Stromal cell of bone marrow (primary cell): ENCODE measurements around the gene GLG1.
A peak's percentile ranks its signal among the peaks of the same experiment; 100 is the strongest.
"Not testable (repeated sequence)": the region's sequence is repeated elsewhere in the genome, so short reads cannot be mapped to it uniquely, and the experiment has no call there.

Source experiments
- DNase-seq: peaks from one replicate; pipeline ENCODE4 v3.0.0-alpha.2; 2012; ENCODE audit warnings: low read depth

Gene GLG1

DNA sequence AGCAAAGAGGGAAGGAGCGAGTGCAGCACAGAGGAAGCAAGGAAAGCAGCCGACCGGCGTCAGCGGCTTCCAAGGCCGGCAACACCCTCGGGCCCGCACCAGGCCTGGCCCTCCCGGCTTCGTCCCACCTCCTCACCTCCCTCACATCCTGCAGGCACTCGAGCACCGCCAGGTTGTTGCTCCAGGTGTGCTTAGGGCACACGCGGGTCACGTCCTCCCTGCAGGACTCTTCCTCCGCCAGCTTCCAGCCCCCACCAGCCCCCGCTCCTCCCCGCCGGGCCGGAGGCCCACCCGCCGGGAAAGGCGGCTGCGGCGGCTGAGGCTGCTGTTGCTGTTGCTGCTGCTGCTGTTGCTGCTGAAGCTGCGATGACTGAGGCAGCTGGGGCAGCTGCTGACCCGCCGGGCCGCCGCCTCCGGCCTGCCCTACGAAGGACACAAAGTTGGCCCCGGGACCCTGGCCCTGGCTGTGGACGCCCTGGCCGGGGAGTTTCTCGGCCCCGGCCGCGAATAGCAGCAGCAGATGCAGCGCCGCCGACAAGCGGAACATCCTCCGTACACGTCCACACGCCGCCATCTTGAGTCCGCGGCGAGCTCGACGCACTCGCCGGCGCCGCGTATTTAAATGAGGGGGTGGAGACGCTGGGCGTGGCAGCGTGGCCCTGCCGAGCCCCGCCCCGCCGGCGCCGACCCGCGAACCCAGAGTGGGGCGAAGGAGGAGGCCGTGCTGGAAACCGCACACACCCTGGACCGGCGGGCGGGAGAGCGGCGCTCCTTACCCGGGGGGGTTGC, at the start of gene GLG1:
Gene GLG1 (minus strand): TSS at position 594 of the 789 bp plus-strand sequence. CDS start 20 bp downstream, at position 574.
- DNase-seq: peak; percentile 83

DNA sequence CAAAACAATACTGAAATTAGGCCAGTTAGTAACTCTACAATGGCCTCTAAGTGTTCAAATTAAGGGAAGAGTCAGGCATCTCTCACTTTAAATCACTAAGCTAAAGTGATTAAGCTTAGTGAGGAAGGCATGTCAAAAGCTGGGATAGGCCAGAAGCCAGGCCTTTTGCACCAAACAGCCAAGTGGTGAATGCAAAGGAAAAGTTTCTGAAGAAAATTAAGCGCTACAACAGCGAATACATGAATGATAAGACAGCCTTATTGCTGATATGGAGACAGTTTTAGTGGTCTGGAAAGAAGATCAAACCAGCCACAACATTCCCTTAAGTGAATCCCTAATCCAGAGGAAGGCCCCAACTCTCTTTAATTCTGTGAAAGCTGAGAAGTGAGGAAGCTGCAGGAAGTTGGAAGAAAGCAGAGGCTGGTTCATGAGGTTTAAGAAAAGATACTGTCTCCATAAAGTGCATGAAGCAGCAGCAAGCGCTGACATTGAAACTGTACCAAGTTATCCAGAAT, 47.7 kb upstream of the GLG1 start:
- no peak for DNase-seq

DNA sequence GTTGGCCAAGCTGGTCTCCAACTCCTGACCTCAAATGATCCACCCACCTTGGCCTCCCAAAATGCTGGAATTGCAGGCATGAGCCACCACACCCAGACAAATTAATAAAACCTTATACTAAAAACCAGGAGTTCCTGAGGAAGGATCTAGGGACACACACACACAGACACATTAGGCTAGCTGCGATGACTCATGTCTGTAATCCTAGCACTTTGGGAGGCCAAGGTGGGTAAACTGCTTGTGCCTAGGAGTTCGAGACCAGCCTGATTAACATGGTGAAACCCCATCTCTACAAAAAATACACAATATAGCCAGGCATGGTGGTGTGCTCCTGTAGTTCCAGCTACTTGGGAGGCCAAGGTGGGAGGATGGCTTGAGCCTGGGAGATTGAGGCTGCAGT, 46.0 kb upstream of the GLG1 start:
- DNase-seq: not testable (repeated sequence)

DNA sequence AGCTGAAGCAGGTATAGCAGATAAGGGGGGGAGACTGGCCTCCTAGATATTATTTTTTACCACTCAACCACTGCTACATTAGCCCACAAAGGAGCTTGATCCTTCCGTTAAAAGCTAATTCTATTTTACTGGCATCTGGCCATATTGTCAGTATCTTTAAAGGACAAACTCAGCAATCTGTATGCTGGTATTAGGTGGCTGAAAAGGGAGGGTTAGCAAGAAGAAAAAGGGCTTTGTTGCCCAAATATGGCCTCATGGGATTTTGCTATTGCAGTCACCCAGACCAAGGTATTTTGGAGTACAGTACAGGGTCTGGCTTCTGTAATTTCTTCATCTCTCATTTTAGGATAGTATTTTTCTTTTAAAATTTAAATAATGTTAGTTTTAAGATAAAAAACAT, 45.3 kb upstream of the GLG1 start:
- no peak for DNase-seq

DNA sequence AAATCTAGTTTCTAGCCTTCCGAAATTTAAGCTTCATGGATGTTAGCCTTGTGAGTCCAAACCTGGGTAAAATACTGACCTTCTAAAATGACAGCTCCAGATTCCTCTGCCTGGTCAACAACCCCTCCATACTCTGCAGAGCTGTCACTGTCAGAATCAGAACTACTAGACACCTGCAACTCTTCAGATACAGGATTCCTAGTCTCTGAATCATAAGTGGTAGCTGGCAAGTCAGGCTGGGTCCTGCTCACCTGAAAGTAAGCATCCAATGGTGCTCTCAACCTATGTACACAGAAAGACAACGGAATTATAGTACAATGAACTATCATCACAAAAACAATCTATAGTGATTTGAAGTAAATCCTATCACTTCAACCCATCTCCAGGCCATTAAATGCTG, 44.9 kb upstream of the GLG1 start:
- DNase-seq: no peak

DNA sequence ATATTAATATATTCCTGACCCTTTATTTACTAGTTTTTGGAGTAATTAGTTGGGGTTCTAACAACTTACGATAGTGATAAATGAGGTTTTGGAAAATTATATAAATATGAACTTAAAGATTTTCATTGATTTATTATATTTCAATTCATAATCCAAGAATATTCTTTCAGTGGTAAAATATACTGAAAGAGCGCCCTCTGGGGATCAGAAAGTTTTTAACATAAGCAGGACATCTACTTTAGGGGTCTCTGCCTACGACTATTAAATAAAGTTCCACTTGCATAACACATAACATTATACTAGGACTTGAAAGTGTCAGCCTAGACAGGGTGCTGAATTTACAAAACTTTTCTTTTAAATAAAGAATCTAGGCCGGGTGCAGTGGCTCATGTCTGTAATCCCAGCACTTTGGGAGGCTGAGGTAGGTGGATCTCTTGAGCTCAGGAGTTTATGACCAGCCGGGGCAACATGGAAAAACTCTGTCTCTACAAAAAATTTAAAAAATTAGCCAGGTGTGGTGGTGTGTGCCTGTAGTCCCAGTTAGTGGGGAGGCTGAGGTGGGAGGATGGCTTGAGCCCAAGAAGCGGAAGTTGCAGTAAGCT, 44.2 kb upstream of the GLG1 start:
- DNase-seq: no peak

DNA sequence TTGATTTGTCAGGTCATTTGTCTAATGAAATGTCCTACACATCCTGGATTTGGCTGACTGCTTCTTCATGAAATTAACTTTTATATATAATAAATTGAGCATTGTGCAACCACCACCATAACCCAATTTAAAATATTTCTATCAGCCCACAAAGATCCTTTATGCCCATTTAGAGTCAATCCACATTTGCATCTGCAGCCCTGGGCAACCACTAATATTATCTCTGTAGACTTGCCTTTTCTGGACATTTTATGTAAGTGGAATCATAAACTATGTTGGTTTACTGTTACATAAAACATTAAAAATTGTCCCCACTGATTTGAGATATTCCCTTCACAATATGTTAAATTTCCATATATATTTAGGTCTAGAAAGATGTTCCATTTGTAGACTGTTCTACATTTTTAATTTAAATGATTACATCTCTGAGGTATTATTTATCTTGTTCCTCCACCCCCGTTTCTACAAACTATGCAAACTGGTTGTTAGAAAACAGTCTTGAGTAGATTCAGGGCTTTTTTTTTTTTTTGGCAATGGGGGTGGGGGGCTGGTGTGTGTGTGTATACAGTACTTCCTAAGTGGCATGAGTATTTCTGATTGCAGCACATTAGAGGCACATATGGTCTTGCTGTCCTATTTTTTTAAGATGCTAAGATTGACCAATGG, 43.1 kb upstream of the GLG1 start:
- DNase-seq: no peak

DNA sequence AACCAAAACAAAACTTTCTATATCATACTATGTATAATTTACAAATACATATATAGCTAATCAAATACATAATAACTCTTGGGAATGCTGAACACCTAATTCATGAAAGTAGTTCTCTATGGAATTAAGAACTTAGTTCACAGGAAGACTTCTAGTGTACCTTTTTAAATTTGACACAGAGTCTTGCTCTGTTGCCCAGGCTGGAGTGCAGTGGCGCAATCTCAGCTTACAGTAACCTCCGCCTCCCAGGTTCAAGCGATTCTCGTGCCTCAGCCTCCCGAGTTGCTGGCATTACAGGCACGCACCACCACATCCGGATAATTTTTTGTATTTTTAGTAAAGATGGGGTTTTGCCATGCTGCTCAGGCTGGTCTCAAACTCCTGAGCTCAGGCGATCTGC, 35.1 kb upstream of the GLG1 start:
- DNase-seq: no peak

DNA sequence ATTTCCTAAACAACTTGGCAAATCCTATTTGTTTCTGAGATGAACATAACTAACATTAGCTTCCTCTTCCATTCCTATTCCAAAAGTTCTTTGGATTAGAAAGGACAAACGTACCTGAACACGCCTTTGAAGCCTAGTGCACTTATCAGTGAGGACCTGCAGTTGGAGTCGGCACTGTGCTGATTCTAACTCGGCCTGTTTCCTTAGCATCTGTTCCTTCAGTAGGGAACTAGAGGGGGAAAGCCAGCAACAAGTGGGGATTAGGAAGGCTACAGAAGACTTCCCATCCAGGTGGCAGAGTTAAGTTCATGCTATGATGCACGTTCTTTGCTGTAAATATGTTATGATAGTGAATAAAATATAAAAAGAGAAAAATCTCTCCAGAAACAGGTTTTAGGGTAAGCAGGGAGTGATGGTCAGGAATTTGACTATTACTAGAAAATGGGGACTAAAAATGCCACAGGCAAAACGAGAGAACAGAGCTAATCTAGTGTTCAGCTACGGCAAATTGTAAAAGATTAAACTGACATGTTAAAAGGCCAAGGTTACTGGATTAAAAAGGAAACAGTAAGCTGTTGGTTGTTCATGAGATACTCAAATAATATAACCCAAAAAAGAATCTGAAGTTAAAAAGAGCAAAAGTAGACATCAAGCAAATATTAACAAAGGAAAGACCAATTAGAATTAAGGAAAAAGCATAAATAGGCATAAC, 31.0 kb upstream of the GLG1 start:
- DNase-seq: no peak

DNA sequence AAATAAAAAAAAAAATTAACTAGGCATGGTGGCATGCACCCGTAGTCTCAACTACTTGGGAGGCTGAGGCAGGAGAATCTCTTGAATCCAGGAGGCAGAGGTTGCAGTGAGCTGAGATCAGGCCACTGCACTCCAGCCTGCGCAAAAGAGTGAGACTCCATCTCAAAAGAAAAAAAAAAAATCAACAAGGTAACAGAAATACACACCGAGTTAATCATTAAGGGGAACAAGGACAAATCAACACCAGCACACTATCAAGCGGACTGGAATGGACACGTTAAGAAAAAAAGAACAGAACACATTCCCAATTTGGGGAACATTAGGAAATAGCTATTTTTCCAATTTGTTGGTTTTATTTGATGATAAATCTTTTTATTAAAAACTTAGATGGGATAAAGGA, 28.4 kb upstream of the GLG1 start:
- no peak for DNase-seq

DNA sequence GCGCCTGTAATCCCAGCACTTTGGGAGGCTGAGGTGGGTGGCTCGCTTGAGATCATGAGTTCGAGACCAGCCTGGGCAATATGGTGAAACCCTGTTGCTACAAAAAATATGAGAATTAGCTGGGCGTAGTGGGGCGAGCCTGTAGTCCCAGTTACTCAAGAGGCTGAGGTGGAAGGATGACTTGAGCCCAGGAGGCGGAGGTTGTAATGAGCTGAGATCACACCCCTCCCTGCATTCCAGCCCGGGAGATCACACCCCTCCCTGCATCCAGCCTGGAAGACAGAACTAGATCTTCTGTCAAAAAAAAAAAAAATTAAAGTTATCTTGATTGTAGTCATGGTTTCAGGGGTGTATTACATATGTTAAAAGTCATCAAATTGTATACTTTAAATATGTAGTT, 26.8 kb upstream of the GLG1 start:
- no peak for DNase-seq

DNA sequence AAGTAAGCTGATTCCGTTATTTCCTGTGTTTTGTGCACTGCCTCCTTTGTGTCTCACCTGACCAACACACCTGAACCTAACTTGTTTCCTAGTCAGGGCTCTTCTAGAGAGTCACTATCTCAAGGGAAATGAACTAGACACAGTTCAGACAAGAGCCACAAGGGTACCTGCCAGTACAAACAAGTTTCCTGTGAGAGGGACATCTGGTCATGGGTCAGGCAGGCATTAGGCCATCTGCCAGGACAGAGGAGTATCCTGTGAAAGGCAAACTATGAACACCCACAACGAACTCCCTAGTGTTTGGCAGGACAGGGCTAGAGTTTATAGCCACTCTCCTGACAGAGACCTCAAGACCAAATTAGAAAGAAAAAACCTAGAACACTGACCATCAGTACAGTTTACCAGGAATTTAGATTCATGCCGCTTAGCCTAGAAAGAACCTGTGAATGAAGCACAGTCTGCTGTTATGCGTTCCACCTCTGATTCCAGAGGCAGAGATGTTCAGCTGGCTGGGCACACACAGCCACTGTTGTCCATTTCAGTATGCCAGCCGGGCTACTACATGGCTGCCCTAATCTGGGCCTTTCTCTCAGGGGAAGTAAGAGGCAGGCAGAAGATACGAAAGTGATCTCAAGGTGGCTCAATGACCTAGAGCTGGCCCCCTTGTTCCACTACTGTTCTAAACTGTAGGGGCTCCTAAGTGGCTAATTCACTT, 20.7 kb upstream of the GLG1 start:
- DNase-seq: no peak

DNA sequence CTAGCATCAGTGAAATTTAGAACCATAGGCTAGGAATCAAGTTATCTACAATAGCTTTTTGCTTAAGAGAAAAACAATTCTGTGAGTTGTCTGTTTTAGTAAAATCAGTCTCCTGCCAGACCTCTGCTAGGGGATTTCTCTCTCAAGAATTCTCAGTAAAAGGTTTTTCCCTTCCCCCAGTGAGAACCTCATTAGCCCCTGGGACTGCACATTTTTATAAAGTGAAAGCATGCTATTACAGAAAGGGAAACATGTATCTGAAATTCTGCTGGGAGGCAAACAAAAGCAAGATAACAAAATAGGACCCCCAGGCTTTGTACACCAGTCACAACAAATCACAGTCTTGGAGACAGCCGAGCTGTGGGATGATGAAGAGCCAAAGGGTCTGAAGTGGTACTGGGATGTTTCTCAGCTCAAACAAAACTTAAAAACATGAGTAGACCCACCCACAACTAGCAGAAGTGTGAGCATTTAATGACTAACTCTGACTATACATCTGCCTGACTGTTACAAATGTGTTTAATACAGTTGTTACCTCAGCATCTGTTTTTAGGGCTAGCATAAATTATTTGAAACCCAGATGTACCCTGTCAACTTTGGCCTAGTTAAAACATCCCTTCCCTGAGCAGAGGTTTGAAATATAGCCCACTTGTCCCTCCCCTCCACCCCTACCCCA, 20.0 kb upstream of the GLG1 start:
- no peak for DNase-seq

DNA sequence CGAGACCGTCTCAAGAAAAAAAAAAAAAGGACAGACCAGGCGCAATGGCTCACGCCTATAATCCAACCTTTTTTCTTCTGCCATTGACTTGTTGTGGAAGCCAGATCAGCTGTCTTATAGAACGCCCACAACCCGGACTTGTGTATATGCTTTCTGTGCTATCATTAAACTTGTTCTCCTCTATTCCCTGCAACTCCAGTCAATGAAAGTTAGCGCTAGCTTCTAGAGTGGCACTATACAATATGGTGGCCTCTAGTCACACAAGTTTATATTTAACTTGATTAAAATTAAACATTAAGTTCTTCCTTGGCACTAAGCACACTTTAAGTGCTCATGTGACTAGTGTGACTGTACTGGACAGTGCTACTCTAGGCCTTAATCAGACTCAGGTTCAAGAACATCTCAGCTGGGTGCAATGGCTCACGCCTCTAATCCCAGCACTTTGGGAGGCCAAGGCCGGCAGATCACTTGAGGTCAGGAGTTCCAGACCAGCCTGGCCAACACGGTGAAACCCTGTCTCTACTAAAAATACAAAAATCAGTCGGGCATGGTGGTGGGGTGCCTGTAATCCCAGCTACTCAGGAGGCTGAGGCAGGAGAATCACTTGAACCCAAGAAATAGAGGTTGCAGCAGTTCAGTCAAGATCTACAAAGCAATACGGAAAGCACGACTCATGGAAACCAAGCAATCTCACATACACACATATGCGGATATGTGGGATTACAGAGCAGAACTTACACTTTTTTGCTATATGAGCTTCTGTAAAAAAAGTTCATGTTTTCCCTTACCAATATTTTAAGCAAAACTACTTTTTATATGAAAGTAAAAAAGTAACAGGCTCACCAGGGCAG, 18.8 kb upstream of the GLG1 start:
- no peak for DNase-seq

DNA sequence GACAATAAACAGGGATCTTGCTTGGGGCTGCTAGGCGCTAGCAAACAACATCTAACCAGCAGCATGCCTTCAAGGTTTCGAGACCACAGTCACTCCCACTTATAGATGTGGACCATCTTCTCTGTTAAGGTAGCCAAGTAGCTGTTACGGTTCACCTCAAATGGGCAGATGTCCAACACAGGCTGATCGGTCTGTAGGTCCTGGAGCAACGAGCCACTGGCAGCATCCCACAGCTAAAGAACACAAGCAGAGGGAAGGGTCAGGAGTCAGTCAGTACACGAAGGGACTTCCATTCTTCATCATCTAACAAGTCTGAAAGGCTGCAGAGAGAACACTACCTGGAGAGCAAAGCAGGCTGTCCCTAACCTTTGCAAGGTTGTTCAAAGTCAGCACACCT, 16.9 kb upstream of the GLG1 start:
- no peak for DNase-seq

DNA sequence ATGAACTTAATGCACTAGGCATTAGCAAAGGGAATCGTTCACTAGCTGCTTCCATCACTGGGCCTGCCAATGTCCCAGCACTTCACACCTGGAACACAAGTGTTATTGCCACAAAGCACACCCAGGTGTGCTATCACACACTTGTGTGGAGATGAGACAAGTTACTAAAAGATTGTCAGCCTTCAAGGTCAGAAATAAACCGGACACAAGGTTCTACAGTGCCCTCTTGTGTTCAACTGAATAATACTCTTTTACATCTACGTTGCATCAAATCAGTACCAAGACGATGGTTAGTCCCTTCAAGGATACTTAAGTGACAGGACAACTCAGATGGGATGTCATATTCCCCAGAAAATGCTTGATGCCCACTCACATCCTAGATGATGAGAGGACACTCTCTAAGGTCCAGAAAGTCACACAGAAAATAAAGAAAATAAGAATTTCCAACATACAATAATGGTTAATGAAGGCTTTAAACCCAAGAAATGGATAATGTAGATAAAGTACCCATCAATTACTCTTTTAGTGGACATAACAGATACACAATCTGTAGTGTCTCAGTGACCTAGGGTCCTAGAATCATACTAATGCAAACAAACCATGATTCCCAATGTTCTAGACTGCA, 16.4 kb upstream of the GLG1 start:
- DNase-seq: no peak

DNA sequence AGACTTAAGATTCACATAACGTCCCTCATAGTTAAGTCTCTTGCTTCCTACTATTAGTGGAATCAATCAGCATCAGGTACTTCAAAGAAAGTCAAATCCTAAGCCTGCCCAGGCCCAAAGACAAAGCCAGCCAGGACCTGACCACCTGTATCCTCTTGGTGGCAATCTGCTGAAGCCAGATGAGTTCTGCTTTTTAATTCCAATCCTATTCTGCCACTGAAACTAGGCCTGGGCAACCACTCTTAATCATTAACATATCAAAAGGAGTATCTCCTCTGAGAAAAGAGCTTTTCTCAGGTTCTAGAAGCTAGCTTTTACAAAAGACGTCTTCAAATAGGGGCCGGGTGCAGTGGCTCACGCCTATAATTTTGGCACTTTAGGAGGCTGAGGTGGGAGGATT, 15.1 kb upstream of the GLG1 start:
- no peak for DNase-seq

DNA sequence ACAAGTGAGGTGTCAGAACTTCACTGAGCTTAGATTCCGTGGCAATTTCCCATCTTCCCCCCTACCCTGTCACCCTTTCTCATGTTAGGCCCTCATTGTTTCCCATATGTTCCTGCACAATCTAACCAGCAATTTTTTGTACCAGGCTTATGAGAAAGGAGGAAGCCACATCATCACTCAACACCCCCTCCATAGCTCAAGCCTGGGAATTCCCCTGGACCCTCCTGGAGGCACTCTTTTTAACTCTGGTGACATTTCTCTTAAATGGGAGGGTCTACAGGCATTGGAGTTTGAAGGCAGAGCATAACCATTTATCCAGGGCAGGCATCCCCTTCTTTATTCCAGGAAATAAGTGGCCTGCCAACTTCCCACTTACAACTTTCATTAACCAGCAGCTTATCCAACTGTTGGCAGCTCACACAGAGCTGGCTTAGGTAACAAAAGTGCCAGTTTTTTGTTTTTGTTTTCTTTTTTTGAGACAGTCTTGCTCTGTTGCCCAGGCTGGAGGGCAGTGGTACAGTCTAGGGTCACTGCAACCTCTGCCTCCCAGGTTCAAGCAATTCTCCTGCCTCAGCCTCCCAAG, 10.4 kb upstream of the GLG1 start:
- no peak for DNase-seq

DNA sequence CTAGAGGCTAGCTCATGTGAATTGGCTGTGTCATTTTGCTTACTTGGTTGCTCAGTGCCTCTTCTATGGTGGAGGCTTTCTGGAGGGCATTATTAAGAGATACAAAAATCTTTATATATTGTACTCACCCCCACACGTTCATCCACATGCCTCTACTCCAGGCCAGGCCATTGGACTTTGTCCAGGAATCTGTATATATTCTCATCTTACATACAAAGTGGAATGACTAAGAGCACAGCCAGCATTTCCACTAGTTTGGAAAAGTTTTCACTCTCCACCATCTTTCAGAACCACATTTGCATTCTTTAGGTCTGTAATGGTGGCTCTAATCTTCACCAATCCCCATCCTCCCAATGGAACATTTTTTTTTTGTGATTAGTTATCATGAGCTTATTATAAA, 4.8 kb upstream of the GLG1 start:
- DNase-seq: no peak

DNA sequence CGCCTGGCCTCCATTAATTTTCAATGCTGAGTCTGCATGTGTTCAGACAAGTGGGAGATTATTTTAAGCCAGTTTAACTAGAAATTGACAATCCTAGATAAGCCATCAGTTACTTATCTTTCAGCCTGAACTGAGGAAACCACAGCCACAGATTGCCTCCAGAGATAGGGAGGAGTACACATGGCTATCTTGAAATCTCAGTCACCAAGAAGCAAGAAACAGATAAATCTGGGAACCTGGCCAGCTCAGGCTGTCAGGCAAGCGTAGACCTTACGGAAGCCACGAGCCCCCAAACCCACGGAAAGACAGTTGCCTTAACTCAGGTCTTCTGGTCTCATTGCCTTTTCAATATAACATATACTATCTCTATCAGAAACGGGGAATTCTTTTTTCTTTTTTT, 2.0 kb upstream of the GLG1 start:
- no peak for DNase-seq
